Ureter (tissue), 1 donor: ENCODE measurements around the gene GRAP2. TPM values are rescaled to one million over a fixed set of nuclear protein-coding genes. Genes with fewer than 3 reads are reported as not detected.

Source experiments
- DNase-seq: peaks from one replicate; pipeline ENCODE4 v3.0.0-alpha.2; 2020; ENCODE audit warnings: low spot score
- total RNA-seq: library from RNA; stranded (reverse); gene quantifications from one replicate; pipeline ENCODE4 v1.2.4, GENCODE V29; 2023
- donor health status: DM: yes; HTN: yes; CAD: no.

Gene GRAP2
- total RNA-seq, 1 donor from 2014 or later: 7.9 TPM

- no peak for DNase-seq
These were observed 25.2 kb downstream of the GRAP2 start for GRCh38 chr22:39925909-39926679.

- no peak for DNase-seq
These were observed 25.9 kb downstream of the GRAP2 start for GRCh38 chr22:39926753-39927152.

GRCh38 chr22:39927544-39927943 is 26.7 kb downstream of the GRAP2 start:
- no peak for DNase-seq

DNA sequence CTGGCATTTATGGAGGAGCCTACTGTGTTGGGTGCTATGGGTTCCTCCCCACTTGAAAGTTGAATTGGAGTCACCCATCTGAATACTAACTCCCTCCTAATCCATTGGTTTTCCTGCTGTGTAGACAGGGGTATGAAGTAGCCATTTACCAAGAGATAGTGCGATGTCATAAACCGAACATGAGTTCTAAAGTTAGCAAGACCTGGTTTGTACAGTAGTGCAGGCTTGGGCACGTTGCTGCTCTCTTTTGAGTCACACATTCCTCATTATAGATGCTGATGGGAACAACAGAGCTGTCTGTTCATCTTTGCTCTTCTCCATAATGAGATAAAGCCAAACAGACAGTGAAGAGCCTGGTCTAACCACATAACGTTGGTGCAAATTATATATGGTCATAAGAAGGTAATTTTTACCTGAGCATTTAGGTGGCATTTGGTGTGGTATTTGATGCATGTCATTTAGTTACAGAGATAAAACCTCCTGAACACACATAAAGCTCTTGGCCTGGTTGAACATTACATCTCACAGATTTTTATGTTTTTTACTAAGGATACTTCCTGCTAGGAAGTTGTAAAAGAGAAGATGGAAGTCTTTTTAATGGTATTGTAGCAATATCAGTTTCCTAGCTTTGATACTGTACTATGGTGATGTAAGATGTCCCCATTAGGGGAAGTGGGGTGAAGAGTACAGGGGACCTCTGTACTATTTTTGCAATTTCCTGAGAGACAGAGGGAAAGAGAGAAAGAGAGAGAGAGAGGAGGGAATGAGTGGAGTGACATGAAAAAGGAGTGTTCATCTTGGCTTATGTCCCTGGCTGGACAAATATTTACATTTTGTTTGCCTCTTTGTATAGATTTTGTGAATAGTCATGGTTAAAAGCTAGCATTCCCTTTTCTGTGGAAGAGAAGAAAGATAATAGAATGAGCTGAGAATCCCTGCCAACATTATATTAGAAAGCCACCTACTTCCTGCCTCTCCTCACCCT is 27.9 kb downstream of the GRAP2 start:
- DNase-seq: no peak

- no peak for DNase-seq
These were observed 30.4 kb downstream of the GRAP2 start for GRCh38 chr22:39931251-39931650.

- no peak for DNase-seq
These were observed 31.3 kb downstream of the GRAP2 start for GRCh38 chr22:39932166-39932565.

DNA sequence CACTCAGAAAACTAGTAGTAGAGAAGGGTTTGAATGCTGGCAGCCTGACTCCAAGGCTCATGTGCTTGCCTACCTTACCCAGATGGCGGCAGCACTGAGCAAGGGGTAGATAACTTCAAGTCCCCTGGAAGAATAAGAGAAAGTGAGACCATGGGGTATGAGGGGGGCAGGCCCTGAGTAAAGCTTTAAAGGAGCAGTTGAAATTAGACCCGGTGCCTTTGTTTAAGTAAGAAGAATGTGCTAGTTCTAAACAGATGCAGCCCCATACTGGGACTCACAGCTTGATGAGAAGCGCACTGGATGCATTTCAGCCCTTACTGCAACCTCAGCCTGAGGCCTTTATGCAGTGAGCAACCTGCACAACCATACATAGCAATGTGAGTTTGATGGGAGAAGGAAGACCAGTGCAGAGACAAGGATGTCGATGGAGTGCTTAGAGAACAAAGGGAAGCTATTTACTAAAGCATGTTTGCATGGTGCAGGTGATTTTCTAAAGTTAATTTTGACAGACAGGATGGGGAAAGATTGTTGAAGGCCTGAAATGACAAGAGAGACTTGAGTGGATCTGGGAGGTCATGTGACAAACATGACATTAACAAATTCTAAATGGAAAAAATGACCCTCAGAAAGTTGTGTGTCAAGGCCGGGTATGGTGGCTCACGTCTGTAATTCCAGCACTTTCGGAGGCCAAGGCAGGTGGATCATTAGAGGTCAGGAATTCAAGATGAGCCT is 32.2 kb downstream of the GRAP2 start:
- no peak for DNase-seq

- DNase-seq: no peak
These were observed 32.9 kb downstream of the GRAP2 start for GRCh38 chr22:39933741-39934140.

DNA sequence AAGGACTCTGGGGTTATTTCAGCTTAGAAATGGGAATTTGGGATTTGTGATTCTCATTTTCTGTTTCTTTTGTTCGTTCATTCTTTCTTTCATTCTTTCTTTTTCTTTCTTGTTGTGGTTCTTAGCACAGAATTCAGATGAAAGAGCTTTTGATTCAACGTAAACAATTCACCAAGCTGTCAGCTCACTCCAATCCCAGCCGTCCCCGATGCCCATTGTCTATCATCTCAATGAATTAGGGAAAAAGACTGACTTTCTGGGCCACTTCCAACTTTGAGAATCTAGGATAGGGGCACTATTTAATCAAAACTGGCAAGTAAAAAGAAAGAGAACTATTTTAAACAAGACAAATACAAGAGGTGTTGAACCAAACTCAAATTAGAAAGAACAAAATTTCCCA is 34.2 kb downstream of the GRAP2 start:
- no peak for DNase-seq

DNA sequence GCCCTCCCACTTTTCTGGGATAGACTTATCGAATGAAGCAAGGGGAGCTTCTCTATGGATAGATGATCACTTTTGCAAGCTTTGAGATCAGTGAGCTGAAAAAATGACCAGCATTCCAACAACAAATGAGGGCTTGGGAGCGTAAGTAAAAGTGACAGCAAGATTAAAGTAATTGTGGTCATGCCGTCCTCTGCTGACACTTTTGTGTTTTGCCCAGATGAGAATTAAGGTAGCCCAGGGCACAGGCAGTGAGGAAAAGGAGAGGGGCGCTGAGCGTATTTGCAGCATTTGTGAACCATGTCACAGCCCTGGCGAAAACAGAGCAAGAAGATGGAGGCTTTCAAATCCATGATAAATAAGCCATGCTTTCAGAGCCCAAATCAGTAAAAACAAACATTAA is 34.7 kb downstream of the GRAP2 start:
- DNase-seq: no peak

GRCh38 chr22:39936523-39937145 is 35.8 kb downstream of the GRAP2 start:
- no peak for DNase-seq

- no peak for DNase-seq
These were observed 37.0 kb downstream of the GRAP2 start for GRCh38 chr22:39937906-39938305.

- DNase-seq: no peak
These were observed 37.7 kb downstream of the GRAP2 start for GRCh38 chr22:39938509-39939111.

- no peak for DNase-seq
These were observed 38.9 kb downstream of the GRAP2 start for GRCh38 chr22:39939830-39940229.

DNA sequence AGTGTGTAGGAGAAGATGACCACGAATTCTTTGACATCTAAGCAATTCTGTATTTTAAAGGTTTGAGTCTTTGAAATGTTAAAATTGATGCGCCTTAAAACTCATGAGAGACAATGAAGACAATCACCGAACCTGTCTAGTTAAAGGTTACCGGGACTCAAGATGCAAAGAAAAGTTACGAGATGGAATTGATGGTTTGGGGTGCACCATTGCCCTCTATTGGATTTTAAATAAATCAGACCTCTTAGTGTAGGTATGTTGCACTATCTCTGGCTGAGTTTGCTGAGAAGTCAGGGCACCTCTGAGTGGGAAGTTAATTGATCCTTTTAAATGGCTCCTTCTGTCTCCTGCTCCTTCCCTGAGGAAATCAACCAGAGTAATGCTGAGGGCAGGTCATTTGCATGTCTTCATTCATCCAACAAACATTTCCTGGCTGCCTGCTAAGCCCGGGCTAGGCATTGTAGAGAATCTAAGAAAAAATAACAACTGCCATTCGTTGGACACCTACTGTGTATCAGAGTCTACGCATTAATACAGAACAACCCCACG is 39.9 kb downstream of the GRAP2 start:
- DNase-seq: no peak

DNA sequence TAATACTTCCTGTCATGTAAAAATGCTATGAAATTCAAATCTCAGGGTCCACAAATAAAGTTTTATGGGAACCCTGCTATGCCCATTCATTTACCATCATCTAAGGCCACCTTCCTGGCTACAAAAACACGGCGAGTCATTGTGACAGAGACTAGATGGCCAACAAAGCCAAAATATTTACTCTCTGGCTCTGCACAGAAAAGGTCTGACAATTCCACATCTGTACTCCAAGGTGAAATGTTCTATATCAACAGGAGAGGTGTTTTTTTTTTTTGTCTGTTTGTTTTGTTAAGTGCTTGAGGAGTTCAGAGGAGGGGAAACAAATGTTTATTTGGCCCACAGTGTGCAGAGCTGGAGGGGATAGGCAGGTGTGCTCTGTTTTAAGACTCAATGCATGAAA is 40.7 kb downstream of the GRAP2 start:
- no peak for DNase-seq

DNA sequence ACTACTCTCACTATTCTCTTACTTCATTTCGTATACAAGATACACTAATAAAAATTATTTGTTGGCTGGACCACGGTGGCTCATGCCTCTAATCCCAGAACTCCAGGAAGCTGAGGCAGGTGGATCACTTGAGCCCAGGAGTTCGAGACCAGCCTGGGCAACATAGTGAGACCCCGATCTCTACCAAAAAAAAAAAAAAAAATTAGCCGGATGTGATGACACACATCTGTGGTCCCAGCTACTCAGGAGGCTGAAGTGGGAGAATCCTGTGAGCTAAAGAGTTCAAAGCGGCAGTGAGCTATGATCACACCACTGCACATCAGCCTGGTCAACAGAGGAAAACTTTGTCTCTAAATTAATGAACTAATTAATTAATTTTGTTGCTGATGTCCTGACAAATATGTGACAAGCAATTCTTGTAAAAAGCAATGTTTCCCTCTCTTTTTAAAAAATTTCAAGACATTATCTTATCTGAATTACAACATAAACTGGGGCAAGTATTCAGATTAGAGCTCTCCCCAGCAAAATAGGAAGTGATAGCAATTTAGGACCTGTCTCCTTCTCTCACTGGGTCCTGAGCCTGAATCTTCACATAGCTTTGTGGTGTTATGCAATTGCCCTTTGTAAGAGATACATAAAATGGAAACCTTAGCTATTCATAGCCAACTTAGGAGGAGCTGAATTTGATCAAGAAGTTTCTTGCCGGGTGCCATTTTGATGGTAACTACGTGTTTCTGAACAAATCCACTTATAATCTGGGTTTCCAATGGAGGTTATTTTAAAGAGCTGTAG is 41.8 kb downstream of the GRAP2 start:
- DNase-seq: no peak

GRCh38 chr22:39943337-39943736 is 42.5 kb downstream of the GRAP2 start:
- no peak for DNase-seq

DNA sequence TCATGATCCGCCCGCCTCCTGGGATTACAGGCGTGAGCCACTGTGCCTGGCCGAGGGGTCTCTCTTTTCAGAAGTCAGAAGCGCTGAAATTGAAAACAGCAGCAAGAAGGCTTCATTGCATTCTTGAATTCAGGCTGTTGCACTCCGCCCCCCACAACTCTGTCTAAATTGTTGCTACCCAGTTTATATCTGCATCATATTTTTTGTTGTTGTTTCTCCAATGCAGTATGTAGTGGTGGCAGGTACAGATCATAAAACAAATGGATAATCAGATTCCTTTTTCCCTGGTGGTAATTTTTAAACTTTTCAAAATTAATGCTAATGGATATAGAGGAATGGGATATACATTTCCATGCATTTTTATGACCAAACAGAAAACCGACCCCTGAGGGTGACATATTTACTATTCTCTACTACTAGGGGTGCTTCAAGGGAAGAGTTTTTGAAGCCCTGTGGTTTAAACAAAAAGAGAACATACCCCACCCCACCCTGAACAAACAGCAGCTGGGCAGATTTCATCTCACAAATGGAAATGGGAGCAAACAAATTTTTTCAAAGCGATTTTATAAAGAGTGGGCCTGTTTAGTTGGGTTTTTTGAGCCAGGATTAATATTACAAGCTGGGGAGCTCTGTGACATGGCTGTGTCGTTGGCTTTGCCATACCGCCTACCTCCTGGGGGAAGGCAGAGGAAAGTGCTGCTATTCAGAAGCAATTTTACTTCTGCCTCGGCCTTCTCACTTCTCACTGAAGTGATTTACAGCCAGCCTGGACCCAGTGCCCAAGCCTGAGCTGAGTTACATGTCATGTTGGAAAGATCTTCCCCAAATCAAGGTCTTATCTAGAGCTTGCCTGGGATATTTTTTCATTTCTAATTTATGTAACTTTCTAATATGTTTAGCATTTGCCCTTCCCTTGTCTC is 43.3 kb downstream of the GRAP2 start:
- DNase-seq: no peak
